ENCODE results near the gene SLC66A1.
"Not testable (repeated sequence)": the region's sequence is repeated elsewhere in the genome, so short reads cannot be mapped to it uniquely, and the experiment has no call there.

The SLC66A1 gene, protein sequence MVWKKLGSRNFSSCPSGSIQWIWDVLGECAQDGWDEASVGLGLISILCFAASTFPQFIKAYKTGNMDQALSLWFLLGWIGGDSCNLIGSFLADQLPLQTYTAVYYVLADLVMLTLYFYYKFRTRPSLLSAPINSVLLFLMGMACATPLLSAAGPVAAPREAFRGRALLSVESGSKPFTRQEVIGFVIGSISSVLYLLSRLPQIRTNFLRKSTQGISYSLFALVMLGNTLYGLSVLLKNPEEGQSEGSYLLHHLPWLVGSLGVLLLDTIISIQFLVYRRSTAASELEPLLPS

DNA sequence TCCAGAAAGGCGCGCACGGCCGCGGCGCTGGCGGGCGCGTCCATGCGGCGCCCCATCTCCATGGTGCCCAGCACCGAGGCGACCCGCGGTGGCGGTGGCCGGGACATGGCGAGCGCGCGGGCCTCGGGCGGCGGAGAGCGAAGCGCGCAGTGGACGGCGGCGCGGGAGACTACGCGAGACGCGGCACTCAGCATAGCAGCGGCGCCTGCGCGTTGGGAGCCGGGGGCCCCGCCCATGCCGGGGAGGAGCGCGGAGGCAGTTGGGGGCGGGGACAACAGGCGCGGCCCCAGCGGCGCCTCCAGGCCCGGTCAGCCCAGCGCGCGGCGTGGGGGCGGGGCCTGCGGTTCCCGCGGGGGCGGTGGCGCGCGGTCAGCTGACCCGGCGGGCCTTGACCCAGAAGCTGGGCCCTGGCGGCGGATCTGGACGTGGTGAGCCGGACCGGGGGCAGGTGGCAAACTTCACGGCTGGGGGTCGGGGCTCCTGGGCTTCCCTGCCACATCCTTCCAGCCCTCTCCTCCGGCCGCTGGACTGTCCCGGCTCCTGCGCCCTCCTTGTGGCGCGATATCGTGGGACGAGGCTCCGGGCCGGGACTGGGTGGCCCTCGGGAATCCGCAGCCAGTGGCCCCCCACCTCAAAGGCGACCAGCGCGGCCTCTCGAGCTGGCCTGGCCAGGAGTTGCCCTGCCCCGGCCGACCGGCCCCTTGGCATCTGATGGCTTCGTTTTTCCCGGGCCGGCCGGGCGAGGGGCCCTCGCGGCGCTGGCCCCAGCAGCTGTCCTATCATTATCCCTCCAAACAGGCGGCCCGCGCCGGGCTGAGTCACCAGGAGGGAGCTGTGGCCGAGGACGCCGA lies at the start of gene SLC66A1, which contains the start of gene AKR7A2:
TSS of gene SLC66A1 (plus strand) at position 396 of the 851 bp plus-strand sequence. CDS start 5,352 bp downstream, outside the sequence.
TSS of gene AKR7A2 (minus strand) at position 214 of the 851 bp plus-strand sequence. CDS start at position 194, 20 bp downstream.
- peak; percentile 96 for DNase-seq

DNA sequence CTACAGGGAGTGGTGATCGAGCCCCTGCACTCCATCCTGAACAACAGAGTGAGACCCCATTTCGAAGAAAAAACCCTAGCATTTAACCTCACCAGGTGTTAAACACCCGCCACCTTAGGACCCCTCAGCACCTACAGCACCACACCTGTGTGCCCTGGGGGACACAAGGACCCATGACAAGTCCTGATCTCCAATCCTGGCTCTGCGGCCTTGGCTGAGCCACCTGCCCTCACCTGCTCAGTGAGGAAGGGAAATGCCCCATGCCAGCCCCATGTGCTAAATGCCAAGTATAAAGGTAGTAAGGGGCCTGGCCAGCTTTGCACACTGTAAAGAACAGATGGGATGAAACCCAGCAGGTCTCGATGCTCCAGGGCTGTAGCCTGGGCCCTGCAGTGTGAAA lies 49.4 kb upstream of the SLC66A1 start:
- DNase-seq: no peak

DNA sequence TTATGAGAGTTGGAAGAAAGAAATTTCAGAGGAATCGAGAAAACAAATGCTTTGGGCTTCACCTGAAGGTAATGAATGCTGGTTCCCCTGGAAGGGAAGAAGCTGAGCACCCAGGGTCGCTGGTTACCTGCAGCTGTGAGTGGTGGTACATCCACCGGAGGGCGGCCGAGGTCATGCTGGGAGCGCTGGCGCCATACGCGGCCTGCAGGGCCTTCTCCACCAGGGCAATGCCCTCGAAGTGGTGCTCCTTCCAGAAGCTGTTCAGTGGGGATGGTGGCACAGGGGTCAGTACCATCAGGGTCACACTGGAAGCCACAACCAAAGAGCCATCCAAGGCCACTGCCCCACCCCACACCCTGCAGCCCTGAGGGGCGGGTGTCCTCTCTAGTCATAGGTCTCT lies 43.7 kb upstream of the SLC66A1 start:
- no peak for DNase-seq

DNA sequence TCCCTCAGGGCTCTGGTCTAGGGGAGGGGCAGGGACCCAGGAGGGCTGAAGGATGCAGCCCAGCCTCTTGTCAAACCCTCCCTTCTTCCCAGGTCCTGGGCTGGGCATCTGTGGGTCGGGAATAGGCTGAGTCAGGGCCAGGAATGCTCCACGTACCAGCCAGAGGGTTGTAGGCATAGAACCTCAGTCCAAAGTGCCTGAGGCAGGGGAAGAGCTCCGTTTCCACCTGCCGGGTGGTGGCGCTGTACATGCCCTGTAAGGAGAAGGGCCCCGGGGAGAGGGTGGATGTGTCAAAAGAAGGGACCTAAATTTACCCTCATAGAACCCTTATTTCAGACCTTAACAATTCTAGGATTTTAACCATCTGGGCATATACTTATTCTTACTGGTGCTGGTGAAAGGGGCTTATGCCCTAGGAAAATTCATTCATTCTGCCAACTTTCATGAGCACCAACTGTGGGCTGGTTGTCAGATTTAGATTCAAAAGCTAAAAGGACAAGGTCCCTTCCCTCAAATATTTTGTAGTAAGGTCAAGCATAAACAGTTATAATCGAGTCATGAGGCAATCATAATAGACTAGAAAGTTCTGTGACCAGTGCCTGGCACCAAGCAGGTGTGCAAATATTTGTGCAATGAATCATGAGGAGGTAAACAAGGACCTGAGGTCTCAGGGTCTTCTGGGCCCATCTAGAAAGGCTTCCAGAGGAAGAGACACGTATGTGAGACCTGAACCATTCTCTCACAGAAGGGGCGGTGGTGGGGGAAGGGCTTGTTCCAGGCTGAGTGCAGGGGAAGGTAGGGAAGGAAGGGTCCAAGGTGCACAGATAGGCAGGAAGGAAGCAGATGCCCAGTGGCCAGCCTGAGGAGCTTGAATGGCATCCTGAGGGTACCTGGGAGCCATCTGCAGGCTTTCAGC lies 42.4 kb upstream of the SLC66A1 start:
- peak; percentile 70 for DNase-seq

DNA sequence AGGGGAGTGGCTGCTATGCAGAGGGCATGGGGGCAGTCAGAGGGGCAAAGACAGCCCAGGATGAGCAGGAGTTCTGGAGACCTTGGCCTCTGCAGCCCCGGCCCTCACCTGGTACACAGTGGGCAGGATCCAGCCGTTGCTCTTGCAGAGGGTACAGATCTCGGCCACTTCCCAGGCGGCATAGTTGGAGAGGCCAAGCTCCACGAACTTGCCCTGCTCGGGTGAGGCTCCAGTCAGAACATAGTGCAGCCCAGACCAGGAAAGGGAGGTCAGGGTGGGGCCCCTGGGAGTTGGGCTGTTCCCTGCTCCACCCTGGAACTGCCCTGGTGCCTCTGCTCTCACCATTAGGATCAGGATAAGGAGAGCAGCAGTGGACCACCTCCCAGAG lies 41.8 kb upstream of the SLC66A1 start:
- not testable (repeated sequence) for DNase-seq

DNA sequence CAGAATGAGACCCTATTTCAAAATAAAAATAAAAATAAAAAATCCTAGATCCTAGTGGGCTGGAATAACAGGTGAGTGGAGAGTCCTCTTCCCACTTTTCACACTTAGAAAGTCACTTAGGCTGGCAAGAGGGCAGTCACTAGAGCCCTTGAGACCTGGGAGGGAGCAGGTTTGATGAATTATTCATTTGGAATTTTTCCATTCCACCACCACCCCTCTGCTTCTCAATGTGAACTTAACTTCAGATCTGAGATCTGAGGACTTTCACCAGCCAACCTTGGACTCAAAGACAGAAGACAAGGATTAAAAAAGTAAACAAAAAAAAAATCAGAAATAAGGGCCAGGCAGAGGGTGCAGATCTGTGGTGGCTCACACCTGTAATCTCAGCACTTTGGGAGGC lies 40.1 kb upstream of the SLC66A1 start:
- no peak for DNase-seq

DNA sequence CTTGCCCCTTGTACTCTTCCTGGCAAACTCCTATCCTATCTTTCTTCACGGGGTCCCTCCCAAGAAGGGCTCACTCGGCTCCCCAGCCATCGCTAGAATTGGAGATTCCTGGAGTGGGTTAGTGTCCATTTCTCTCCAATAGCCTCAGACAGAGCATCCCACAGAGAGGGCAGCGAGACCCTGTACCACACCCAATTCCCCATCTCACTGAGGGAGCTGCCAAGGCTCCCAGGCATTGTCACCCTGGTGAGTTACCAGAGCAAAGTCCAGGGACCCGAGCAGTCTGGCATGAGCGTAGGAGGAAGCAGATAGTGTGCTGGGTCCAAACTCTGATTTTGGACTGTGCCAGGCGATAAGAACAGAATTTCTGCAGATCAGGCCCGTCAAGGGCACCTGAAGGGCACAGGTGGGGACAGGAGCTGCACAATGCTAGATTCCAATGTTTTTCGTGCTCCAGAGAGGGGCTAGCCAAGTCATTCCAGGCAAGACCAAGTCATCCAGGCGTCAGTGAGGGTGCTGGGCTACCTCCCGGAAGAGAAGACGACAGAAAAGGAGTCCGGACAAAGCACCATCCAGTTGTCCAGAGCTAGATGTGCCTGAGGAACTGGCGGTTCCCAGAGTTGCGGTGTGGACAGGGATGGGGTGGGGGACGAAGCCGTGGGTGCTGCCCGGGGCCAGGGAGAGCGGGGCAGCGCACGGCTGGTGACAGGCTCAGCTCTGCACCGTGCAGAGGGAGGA lies 38.9 kb upstream of the SLC66A1 start:
- no peak for DNase-seq

DNA sequence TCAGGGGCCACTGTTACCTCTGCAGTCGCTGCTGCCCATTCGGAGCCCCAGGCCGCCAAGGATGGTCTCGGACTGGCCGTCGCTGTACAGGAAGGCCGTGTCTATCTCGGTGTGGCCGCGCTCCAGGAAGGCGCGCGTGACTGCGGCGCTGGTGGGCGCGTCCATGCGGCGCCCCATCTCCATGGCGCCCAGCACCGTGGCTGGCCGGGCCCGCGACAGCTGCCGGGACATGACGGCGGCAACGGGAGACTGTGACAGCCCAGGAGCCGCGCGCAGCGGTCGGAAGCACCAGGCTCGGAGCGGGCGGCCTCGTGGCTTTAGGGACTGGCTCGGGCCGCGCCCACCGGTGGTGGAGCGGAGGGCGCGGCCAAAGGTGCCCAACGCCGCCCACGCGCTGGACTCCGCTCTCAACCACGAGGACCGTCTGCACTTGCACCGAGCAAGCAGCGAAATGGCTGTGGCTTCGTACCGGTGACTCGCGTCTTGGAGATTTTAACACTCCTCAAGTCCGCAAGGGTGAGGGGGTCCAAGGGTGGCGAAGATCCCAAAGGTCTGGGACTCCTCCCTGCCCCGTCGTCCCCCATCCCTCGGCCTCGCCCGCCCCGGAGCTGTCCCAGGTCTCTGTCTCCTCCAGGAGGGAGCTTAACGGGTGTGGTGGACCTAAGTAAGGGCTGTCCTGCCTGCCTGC lies 38.1 kb upstream of the SLC66A1 start:
- DNase-seq: not testable (repeated sequence)

DNA sequence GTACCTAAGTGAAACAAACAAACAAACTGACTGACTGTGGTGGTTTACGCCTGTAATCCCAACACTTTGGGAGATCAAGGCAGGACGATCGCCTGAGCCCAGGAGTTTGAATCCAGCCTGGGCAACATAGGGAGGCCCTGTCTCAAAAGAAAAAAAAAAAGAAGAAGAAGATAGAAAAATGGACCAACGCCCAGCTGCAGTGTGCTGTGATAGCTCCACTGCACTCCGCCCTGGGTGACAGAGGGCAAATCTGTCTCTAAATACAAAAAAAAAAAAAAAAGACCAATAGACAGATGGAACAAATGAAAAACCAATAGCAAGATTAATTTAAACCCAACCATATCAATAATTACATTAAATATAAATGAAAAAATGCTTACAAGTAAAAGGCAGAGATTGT lies 37.5 kb upstream of the SLC66A1 start:
- no peak for DNase-seq

DNA sequence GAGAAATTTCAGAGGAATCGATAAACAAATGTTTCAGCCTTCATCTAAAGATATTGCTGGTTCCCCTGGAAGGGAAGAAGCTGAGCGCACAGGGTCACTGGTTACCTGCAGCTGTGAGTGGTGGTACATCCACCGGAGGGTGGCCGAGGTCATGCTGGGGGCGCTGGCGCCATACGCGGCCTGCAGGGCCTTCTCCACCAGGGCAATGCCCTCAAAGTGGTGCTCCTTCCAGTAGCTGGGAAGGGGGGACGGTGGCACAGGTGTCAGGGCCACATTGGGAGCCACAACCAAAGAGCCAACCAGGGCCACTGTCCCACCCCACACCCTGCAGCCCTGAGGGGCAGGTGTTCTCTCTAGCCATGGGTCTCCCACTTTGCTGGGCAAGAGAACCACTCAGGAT lies 28.2 kb upstream of the SLC66A1 start:
- no peak for DNase-seq

DNA sequence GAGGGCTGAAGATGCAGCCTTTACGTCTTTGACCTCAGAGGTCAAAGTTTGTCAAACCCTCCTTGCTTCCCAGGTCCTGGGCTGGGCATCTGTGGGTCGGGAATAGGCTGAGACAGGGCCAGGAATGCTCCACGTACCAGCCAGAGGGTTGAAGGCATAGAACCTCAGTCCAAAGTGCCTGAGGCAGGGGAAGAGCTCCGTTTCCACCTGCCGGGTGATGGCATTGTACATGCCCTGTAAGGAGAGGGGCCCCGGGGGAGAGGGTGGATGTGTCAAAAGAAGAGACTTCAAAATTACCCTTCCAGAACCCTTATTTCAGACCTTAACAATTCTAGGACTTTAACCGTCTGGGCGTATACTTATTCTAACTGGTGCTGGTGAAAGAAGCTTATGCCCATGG lies 27.2 kb upstream of the SLC66A1 start:
- DNase-seq: no peak

DNA sequence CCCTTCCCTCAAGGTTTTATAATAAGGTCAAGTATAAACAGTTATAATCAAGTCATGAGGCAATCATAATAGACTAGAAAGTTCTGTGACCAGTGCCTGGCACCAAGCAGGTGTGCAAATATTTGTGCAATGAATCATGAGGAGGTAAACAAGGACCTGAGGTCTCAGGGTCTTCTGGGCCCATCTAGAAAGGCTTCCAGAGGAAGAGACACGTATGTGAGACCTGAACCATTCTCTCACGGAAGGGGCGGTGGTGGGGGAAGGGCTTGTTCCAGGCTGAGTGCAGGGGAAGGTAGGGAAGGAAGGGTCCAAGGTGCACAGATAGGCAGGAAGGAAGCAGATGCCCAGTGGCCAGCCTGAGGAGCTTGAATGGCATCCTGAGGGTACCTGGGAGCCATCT lies 26.8 kb upstream of the SLC66A1 start:
- DNase-seq: not testable (repeated sequence)

DNA sequence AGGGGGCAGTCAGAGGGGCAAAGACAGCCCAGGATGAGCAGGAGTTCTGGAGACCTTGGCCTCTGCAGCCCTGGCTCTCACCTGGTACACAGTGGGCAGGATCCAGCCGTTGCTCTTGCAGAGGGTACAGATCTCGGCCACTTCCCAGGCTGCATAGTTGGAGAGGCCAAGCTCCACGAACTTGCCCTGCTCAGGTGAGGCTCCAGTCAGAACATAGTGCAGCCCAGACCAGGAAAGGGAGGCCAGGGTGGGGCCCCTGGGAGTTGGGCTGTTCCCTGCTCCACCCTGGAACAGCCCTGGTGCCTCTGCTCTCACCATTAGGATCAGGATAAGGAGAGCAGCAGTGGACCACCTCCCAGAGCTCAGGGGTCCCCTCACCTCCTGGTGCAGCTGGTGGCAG lies 26.3 kb upstream of the SLC66A1 start:
- DNase-seq: not testable (repeated sequence)

DNA sequence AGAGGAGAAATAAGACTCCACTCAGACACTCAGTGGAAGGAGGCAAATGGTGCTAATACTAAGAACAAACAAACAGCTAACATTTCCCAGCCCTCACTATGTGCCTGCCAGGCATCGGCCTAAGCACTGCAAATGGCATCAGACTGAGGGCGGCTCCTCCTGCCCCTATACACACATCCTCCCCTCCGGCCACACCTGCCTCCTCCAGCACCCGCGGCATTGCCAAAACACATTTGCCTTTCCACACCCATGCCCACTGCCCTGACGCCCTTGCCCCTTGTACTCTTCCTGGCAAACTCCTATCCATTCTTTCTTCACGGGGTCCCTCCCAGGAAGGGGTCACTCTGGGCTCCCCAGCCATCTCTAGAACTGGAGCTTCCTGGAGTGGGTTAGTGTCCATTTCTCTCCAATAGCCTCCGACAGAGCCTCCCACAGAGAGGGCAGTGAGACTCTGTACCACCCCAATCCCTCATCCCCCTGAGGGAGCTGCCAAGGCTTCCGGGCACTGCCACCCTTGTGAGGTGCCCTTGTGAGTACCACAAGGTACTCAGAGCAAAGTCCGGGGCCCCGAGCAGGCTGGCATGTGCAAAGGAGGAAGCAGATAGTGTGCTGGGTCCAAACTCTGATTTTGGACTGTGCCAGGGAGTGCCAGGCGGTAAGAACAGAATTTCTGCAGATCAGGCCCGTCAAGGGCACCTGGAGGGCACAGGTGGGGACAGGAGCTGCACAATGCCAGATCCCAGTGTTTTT lies 24.5 kb upstream of the SLC66A1 start:
- no peak for DNase-seq

DNA sequence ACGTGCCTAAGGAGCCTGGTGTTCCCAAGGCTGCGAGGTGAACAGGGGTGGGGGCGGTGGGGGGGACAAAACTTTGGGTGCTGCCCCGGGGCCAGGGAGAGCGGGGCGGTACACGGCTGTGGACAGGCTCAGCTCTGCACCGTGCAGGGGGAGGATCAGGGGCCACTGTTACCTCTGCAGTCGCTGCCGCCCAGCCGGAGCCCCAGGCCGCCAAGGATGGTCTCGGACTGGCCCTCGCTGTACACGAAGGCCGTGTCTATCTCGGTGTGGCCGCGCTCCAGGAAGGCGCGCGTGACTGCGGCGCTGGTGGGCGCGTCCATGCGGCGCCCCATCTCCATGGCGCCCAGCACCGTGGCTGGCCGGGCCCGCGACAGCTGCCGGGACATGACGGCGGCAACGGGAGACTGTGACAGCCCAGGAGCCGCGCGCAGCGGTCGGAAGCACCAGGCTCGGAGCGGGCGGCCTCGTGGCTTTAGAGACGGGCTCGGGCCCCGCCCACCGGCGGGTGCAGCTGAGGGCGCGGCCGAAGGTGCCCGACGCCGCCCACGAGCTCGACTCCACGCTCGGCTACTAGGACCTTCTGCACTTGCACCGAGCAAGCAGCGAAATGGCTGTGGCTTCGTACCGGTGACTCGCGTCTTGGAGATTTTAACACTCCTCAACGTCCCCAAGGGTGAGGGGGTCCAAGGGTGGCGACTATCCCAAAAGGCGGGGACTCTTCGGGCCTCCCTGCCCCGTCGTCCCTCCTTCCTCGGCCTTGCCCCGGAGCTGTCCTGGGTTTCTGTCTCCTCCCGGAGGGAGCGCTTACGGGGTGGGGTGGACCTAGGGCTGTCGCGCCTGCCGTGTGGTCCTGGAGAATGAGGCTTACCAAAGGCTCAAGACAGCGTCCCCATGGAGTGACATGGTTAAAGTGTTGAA lies 23.5 kb upstream of the SLC66A1 start, which contains the start of gene AKR7A3:
TSS of gene AKR7A3 (minus strand) at position 447 of the 918 bp plus-strand sequence. CDS start at position 386, 61 bp downstream.
- DNase-seq: peak; percentile 74

DNA sequence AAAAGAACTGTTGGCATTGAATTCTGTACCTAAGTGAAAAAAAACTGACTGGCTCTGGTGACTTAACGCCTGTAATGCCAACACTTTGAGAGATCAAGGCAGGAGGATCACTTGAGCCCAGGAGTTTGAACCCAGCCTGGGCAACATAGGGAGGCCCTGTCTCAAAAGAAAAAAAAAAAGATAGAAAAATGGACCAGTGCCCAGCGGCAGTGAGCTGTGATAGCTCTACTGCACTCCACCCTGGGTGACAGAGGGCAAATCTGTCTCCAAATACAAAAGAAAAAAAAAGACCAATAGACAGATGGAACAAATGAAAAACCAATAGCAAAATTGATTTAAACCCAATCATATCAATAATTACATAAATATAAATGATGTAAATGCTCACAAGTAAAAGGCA lies 22.9 kb upstream of the SLC66A1 start:
- no peak for DNase-seq

DNA sequence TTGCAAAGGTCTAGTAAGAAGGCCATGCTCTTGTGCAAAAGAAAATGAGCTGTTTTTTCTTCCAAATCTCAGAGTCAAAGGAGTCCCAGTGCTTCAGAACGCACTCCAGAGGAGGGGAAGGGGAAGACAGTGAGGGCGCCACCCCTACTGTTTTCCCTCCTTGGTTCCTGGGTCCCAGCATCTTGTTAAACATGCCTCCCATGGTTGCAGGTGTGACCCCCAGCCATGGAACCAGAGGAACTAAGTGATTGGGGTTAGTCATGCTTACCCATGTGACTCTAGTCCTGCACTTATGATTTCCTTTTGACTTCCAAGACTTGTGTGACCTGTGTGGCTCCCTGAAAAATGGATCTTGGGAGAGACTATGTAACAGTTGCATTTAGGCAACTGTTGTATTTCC lies 17.5 kb upstream of the SLC66A1 start:
- DNase-seq: no peak

DNA sequence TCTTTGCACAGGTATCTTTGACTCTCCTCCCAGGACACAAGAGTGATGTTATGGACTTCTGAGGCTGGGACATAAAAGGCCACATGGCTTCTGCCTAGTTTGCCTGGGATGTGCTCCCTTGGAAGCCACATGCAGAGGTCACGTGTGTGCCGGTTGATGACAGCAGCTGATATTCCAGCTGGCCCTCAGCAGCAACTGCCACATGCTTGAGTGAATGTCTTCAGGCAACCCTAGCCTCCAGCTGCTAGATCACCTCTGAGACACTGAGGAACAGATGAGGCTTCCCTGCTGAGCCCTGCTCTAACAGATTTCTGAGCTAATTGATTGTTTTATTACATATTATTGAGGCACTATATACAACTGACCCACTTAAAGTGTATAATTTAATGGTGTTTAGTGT lies 11.9 kb upstream of the SLC66A1 start:
- DNase-seq: no peak

DNA sequence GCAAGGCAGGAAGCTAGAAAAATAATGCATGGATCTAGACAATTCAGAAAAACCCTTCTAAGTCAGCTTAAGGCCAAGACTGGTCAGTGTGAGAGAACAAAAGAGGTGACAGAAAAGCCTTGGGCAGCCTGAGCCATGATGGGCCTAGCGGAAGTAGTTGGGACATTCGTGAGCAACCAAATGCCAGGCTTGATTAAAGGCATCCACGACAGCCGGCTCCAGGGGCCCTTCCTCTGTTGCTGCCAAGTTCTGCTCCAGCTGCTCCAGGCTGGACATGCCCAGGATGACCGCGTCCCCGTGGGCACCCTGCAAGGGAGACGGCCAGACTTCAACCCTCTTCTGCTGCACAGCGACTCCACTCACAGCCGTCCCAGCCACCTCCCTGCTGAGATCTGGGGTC lies 8.0 kb upstream of the SLC66A1 start:
- not testable (repeated sequence) for DNase-seq

DNA sequence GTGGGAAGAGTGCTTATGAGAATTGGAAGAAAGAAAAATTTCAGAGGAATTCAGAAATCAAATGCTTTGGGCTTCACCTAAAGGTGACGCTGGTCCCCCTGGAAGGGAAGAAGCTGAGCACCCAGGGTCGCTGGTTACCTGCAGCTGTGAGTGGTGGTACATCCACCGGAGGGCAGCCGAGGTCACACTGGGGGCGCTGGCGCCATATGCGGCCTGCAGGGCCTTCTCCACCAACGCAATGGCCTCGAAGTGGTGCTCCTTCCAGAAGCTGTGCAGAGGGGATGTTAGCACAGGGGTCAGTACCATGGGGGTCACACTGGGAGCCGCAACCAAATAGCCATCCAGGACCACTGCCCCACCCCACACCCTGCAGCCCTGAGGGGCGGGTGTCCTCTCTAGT lies 6.2 kb upstream of the SLC66A1 start:
- no peak for DNase-seq

All from islet precursor cell (in vitro differentiated cells).